GM12872 (cell line): ENCODE data around the gene ITGAD.
A peak's percentile ranks its signal among the peaks of the same experiment; 100 is the strongest.

Experiments used
- TF ChIP-seq, protein P1 (sequence below): IDR thresholded peaks from 3 replicates; pipeline ENCODE4 v1.5.1; 2011; ENCODE audit warnings: low read depth, mild to moderate bottlenecking, low read length, moderate library complexity; ENCODE audit not compliant: insufficient read depth

Gene ITGAD

DNA sequence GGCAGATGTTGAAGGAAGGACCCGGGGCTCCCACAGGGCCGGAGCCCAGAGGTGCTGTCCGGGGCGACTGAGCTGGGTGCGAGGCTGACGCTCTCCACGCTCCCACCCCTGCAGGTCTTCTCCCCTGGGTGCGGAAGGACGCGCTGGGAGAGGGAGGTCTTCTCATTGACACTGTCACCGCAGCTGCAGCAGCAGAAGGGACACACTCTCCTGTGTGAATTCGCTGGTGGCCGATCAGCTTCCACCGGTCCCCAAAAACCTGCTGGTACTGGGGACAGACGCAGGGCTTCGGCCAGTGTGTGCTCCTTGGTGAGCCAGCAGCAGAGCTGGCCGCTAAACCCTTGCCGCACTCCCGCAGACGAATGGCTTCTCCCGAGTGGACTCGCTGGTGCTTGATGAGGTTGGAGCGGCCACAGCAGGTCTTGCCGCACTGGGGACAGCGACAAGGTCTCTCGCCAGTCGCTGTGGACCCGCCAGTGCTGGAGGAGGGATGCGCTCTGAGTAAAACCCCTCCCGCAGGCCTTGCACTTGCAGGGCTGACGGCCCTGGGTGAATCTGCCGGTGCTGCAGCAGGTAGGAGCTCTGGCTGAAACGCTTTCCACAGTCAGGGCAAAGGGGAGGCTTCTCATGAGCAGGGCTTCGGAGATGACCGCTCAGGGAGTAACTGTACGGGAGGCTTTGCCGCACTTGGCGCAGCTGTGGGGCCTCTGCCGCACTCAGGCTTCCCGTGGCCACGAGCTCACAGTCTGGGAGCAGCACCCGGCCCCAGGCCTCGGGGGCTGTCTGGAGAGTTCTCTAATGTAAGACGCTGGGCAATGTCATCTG is 43.3 kb downstream of the ITGAD start:
- TF ChIP-seq, protein P1, sequence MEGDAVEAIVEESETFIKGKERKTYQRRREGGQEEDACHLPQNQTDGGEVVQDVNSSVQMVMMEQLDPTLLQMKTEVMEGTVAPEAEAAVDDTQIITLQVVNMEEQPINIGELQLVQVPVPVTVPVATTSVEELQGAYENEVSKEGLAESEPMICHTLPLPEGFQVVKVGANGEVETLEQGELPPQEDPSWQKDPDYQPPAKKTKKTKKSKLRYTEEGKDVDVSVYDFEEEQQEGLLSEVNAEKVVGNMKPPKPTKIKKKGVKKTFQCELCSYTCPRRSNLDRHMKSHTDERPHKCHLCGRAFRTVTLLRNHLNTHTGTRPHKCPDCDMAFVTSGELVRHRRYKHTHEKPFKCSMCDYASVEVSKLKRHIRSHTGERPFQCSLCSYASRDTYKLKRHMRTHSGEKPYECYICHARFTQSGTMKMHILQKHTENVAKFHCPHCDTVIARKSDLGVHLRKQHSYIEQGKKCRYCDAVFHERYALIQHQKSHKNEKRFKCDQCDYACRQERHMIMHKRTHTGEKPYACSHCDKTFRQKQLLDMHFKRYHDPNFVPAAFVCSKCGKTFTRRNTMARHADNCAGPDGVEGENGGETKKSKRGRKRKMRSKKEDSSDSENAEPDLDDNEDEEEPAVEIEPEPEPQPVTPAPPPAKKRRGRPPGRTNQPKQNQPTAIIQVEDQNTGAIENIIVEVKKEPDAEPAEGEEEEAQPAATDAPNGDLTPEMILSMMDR: no peak

- TF ChIP-seq, protein P1: no peak
Observed at GRCh38 chr16:31438414-31438813, 45.3 kb downstream of the ITGAD start.

GRCh38 chr16:31439519-31439918 is 46.4 kb downstream of the ITGAD start:
- TF ChIP-seq, protein P1: no peak

DNA sequence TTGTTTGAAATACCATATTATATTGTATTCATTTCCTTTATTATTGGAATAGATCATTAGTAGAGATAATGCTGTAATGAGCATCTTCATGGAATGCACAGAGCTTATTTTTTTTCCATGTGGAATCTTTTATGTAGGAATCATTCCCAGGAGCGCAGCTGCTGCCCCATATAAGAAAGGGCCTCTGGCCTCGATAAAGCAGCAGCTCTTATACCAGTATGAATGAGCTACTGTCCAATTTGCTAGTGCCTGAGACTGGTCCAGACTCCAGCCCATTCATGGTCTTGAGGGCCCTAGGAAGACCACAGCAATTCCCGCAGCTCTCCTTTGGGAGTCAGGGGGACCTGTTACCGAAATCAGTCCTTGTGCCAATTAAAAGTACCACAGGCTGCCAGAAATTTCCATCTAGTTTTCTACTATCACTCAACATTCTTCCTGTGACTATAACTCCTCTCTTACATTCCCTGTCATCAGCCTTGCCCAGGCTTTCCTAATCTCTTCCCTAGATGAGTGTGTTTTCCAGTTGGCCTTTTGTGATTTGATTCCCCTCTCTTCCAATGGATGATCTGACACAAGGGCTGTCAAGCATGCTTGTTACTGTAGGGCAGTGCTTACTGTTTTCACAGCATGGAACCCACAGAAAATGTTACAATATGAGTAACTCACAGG is 47.5 kb downstream of the ITGAD start:
- TF ChIP-seq, protein P1: no peak

GRCh38 chr16:31441956-31442355 is 48.8 kb downstream of the ITGAD start:
- TF ChIP-seq, protein P1: no peak

- TF ChIP-seq, protein P1: no peak
Observed at GRCh38 chr16:31451201-31451600, 58.1 kb downstream of the ITGAD start.

DNA sequence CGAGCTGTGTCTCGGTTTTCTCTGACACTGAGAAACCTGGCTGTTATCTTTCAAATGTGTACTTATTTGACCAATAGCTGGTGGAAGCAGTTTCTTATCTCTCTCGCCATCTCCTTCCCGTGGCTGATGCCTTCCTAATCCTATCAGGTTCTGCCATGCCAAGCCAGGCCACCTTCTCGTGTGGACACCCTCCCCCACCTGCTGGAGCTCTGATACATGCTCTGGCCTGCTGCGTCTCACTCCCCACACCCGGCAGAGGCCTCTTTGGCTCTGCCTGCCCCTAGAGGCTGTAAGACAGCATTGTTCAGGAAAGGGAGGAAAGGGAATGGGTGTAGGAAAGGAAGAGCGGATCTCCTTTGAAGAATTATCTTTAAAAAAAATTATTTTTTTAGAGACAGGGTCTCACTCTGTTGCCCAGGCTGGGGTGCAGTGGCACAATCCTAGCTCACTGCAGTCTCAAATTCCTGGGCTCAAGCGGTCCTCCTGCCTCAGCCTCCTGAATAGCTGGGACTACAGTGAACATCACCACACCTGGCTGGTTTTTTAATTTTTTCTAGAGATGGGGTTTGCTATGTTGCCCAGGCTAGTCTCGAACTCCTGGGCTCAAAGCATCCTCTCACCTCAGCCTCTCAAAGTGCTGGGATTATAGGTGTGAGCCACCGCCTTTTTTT is 58.7 kb downstream of the ITGAD start:
- TF ChIP-seq, protein P1: peak; percentile 40; the same call in 2 of the 3 replicates
